SK-N-SH (cell line): ENCODE data around the gene CHMP4A. TPM values are rescaled to one million over a fixed set of nuclear protein-coding genes. Genes with fewer than 3 reads are reported as not detected.

Source experiments
- CTCF ChIA-PET: fragments of 300-600, 350-600 bp; formaldehyde crosslinking; extraction: SDS; loops from one replicate; lab custom pipeline; 2021; lab: Yijun Ruan, JAX
- POLR2A ChIA-PET: fragments of 350-600 bp; sonication (Branson Sonifier 250); formaldehyde crosslinking; extraction: SDS; loops from one replicate; lab custom pipeline; 2020; ENCODE audit warnings: antibody characterized with exemption, inconsistent platforms; lab: Yijun Ruan, JAX
- DNase-seq: peaks from one replicate; pipeline ENCODE4 v3.0.0; 2012
- H2AFZ ChIP-seq: fragments of 200-600 bp; sonication (generic); 2 replicates; pipeline ENCODE4 v1.8.1; 2016; ENCODE audit warnings: antibody characterized with exemption, mild to moderate bottlenecking, low read depth
- H3F3A ChIP-seq: fragments of 200-600 bp; sonication (generic); replicated peaks from 2 replicates; pipeline ENCODE3; 2016; ENCODE audit warnings: antibody characterized with exemption, mild to moderate bottlenecking; ENCODE audit not compliant: insufficient read depth
- H3K27ac ChIP-seq, 2 experiments: fragments of 200-500 bp in 1 of 2; fragments of 200-600 bp in 1 of 2; sonication (Bioruptor generic) in 1 of 2; sonication (generic), shearing (Covaris generic) in 1 of 2; 2 replicates each; pipeline versions ENCODE4 v1.5.1 to v1.6.1; 2014 to 2016; ENCODE audit warnings: low read depth in 2 of 2, inconsistent platforms in 1 of 2, low read length in 1 of 2, mild to moderate bottlenecking in 1 of 2, mixed read lengths in 1 of 2
- H3K27me3 ChIP-seq: fragments of 200-600 bp; sonication (generic), shearing (Covaris generic); 2 replicates; pipeline ENCODE4 v1.6.1; 2016; ENCODE audit warnings: mixed run types; ENCODE audit not compliant: insufficient read depth
- H3K36me3 ChIP-seq, 2 experiments: fragments of 200-500 bp in 1 of 2; fragments of 200-600 bp in 1 of 2; sonication (Bioruptor generic) in 1 of 2; sonication (generic) in 1 of 2; replicated peaks in 1 of 2; 2 replicates each; pipeline versions ENCODE3 to v1.5.1; 2014 to 2016; ENCODE audit warnings: low read length in 1 of 2, mild to moderate bottlenecking in 1 of 2; ENCODE audit not compliant: insufficient read depth in 2 of 2, control insufficient read depth in 1 of 2
- H3K4me1 ChIP-seq, 2 experiments: fragments of 200-500 bp in 1 of 2; fragments of 200-600 bp in 1 of 2; sonication (Bioruptor generic) in 1 of 2; sonication (generic), shearing (Covaris generic) in 1 of 2; 2 replicates each; pipeline versions ENCODE4 v1.5.1 to v1.6.1; 2014 to 2016; ENCODE audit warnings: low read depth in 1 of 2, low read length in 1 of 2, mixed run types in 1 of 2; ENCODE audit not compliant: insufficient read depth in 2 of 2, control insufficient read depth in 1 of 2
- H3K4me2 ChIP-seq: fragments of 200-600 bp; sonication (generic), shearing (Covaris generic); 2 replicates; pipeline ENCODE4 v1.6.1; 2017; ENCODE audit warnings: mixed run types
- H3K4me3 ChIP-seq, 2 experiments: fragments of 200-500 bp in 1 of 2; fragments of 200-600 bp in 1 of 2; sonication (Bioruptor generic) in 1 of 2; sonication (generic), shearing (Covaris generic) in 1 of 2; 2 replicates each; pipeline versions ENCODE4 v1.5.1 to v1.8.1; 2014 to 2016; ENCODE audit warnings: low read depth in 2 of 2, inconsistent platforms in 1 of 2, low read length in 1 of 2, mild to moderate bottlenecking in 1 of 2, mixed read lengths in 1 of 2, moderate library complexity in 1 of 2
- H3K79me2 ChIP-seq: fragments of 200-600 bp; sonication (generic); 2 replicates; pipeline ENCODE4 v1.8.1; 2017; ENCODE audit warnings: mild to moderate bottlenecking; ENCODE audit not compliant: insufficient read depth
- H3K9ac ChIP-seq: fragments of 200-600 bp; sonication (generic); 2 replicates; pipeline ENCODE4 v1.6.1; 2017; ENCODE audit warnings: mixed run types
- H3K9me2 ChIP-seq: fragments of 200-600 bp; sonication (generic); 2 replicates; pipeline ENCODE4 v1.6.1; 2017; ENCODE audit warnings: mixed run types
- H3K9me3 ChIP-seq: fragments of 200-600 bp; sonication (generic); 2 replicates; pipeline ENCODE4 v1.6.1; 2017; ENCODE audit warnings: mixed run types, mild to moderate bottlenecking, moderate library complexity
- H4K20me1 ChIP-seq: fragments of 200-600 bp; sonication (generic); 2 replicates; pipeline ENCODE4 v1.6.1; 2017; ENCODE audit warnings: mild to moderate bottlenecking, mixed run types; ENCODE audit not compliant: insufficient read depth
- CHD2 ChIP-seq: fragments of 150-350 bp; IDR thresholded peaks from 2 replicates; pipeline ENCODE4 v1.6.1; 2018; ENCODE audit warnings: low read length; ENCODE audit not compliant: partially characterized antibody
- ELF1 ChIP-seq: IDR thresholded peaks from 2 replicates; pipeline ENCODE4 v1.4.0; 2012
- FOSL2 ChIP-seq: IDR thresholded peaks from 2 replicates; pipeline ENCODE4 v1.4.0; 2012; ENCODE audit warnings: low read depth, mild to moderate bottlenecking, moderate library complexity, borderline replicate concordance
- GABPA ChIP-seq: IDR thresholded peaks from 2 replicates; pipeline ENCODE4 v1.4.0; 2012; ENCODE audit warnings: low read depth, mild to moderate bottlenecking
- GATA2 ChIP-seq: sonication (generic); formaldehyde crosslinking; IDR thresholded peaks from 2 replicates; pipeline ENCODE4 v1.5.0; 2020; ENCODE audit warnings: mild to moderate bottlenecking, missing genetic modification reagents
- NFIC ChIP-seq: IDR thresholded peaks from 2 replicates; pipeline ENCODE4 v1.4.0; 2012; ENCODE audit warnings: borderline replicate concordance
- NRF1 ChIP-seq: IDR thresholded peaks from 2 replicates; pipeline ENCODE4 v1.6.1; 2012; ENCODE audit warnings: low read depth, mild to moderate bottlenecking, low read length
- POLR2AphosphoS5 ChIP-seq: IDR thresholded peaks from 2 replicates; pipeline ENCODE4 v1.6.1; 2012; ENCODE audit warnings: low read depth, low read length
- RFX5 ChIP-seq: IDR thresholded peaks from 2 replicates; pipeline ENCODE4 v1.6.1; 2012; ENCODE audit warnings: mild to moderate bottlenecking, improper control_type of control experiment, low read length
- SIN3A ChIP-seq: IDR thresholded peaks from 2 replicates; pipeline ENCODE4 v1.6.1; 2012; ENCODE audit warnings: low read depth, mild to moderate bottlenecking, low read length, moderate library complexity, borderline replicate concordance
- SMC3 ChIP-seq: IDR thresholded peaks from 2 replicates; pipeline ENCODE4 v1.6.1; 2012; ENCODE audit warnings: low read depth, low read length, improper control_type of control experiment
- TAF1 ChIP-seq: IDR thresholded peaks from 2 replicates; pipeline ENCODE4 v1.6.1; 2012; ENCODE audit warnings: low read depth, mild to moderate bottlenecking, low read length, moderate library complexity, borderline replicate concordance
- WGBS: methylation state at CpG from one replicate; pipeline ENCODE4 v1.1.6; 2017; ENCODE audit warnings: low lambda C conversion rate; 5-methylcytosine and 5-hydroxymethylcytosine counted together
- polyA plus RNA-seq, 3 experiments: library from polyadenylated mRNA; depleted of rRNA; stranded (reverse); fragments of >200 nt; gene quantifications; 2 replicates each; pipeline ENCODE4 v1.2.3, GENCODE V29; 2012

The CHMP4A gene
- polyA plus RNA-seq, 1 of the 3 experiments (the other 2 are of a cell fraction) = 92.4 TPM

- no peaks in the 10 kb centered on the region for H3K79me2 ChIP-seq
- no peaks in the 10 kb centered on the region for H4K20me1 ChIP-seq
- no peaks in the 10 kb centered on the region for H3K9me2 ChIP-seq
- TF ChIP-seq NFIC (no peak), FOSL2 (no peak), NRF1 (no peak), SMC3 (no peak), SIN3A (no peak), RFX5 (no peak), TAF1 (no peak)
- H2AFZ ChIP-seq = no peak overlapping the region
- H3K4me1 ChIP-seq = peaks cover 0 to 3% of the 10 kb centered on the region in 2 experiments; a peak in 1 of 4 replicates
- H3K27me3 ChIP-seq = no peaks in the 10 kb centered on the region
- H3F3A ChIP-seq = peaks cover 5% of the 10 kb centered on the region
- 97% methylated on average over 12 of the region's 19 CpGs for WGBS
- CTCF ChIA-PET = interaction anchor here (1.2 to 4.0 kb wide), 2 partner anchors 42 to 53 kb away, joined by 3 to 13 read pairs; partner anchors contain the start of gene CIDEB
- no peak overlapping the region for H3K27ac ChIP-seq
- no peak for DNase-seq
- H3K36me3 ChIP-seq = peaks cover 0 to 3% of the 10 kb centered on the region in 2 experiments
- POLR2A ChIA-PET = no interaction called here
- H3K9ac ChIP-seq = no peak overlapping the region
- H3K4me3 ChIP-seq = no peak overlapping the region
- no peak overlapping the region for H3K4me2 ChIP-seq
- no peaks in the 10 kb centered on the region for H3K9me3 ChIP-seq
Observed at GRCh38 chr14:24254630-24255392, 41.5 kb upstream of the CHMP4A start.

GRCh38 chr14:24253936-24254335 is 40.6 kb upstream of the CHMP4A start:
- Histone ChIP-seq H3K4me3 (no peak overlapping the region), H3K27ac (no peak overlapping the region), H3K9me3 (no peaks in the 10 kb centered on the region), H4K20me1 (no peaks in the 10 kb centered on the region), H2AFZ (no peak overlapping the region), H3K36me3 (peaks cover 0 to 3% of the 10 kb centered on the region in 2 experiments), H3K9me2 (no peaks in the 10 kb centered on the region)
- DNase-seq = no peak
- POLR2A ChIA-PET = no interaction called here
- 74% methylated on average over 7 of the region's 7 CpGs for WGBS
- CTCF ChIA-PET = interaction anchor here (1.8 to 4.5 kb wide), 2 partner anchors 11 to 17 kb away, joined by 4 to 31 read pairs; partner anchors contain the start of genes RABGGTA and TINF2
- no peak for TF ChIP-seq GABPA
- TF ChIP-seq ELF1 = no peak
- TF ChIP-seq POLR2AphosphoS5 = no peak
- TF ChIP-seq TAF1 = no peak
- no peak for TF ChIP-seq SIN3A
- no peak for TF ChIP-seq GATA2
- TF ChIP-seq CHD2 = no peak
- TF ChIP-seq, all 33 proteins: peak for 0
- Histone ChIP-seq H3K9ac (no peak overlapping the region), H3K4me1 (peaks cover 0 to 2% of the 10 kb centered on the region in 2 experiments; a peak in 1 of 4 replicates), H3K79me2 (no peaks in the 10 kb centered on the region), H3K4me2 (no peak overlapping the region), H3K27me3 (no peaks in the 10 kb centered on the region), H3F3A (peaks cover 5% of the 10 kb centered on the region)
